ENCODE data around the gene GUK1. TPM values are rescaled to one million over a fixed set of nuclear protein-coding genes. Genes with fewer than 3 reads are reported as not detected.

The GUK1 gene
- total and polyA plus RNA-seq, 2 of the 8 experiments (the other 6 are each of a cell fraction or from before 2014, with no cell fraction given): 68.5 to 183 TPM

GRCh38 chr1:228180959-228181644 is 41.0 kb downstream of the GUK1 start:
- DNase-seq (ENCODE audit: low read depth in 1 of 2, low spot score in 2 of 2) (no peak), FAIRE-seq (no peak)
- Histone ChIP-seq H3K14ac (ENCODE audit: insufficient read length) (no peak overlapping the region), H3K27me3 (replicated peaks in 1 of 4; ENCODE audit: control insufficient read depth in 3 of 4, extremely low read depth in 1 of 4, insufficient read depth in 3 of 4, low read length in 3 of 4) (no peaks in the 10 kb centered on the region; a peak in 1 of 7 replicates), H2BK20ac (ENCODE audit: low read length) (no peak overlapping the region), H2AK5ac (ENCODE audit: low read depth, low read length) (no peak overlapping the region), H3K4me3 (ENCODE audit: extremely low read depth in 1 of 4, insufficient read depth in 2 of 4, low read depth in 3 of 4, low read length in 4 of 4) (no peak overlapping the region), H4K91ac (replicated peaks; ENCODE audit: insufficient read length, low read length) (no peak overlapping the region), H4K20me1 (replicated peaks in 1 of 2; ENCODE audit: control insufficient read depth in 1 of 2, insufficient read depth in 2 of 2, low read length in 2 of 2) (peaks cover 0 to 1% of the 10 kb centered on the region in 2 experiments), H3K4me1 (replicated peaks in 1 of 4; ENCODE audit: control insufficient read depth in 3 of 4, insufficient read depth in 4 of 4, low read length in 3 of 4) (no peaks in the 10 kb centered on the region), H3K9ac (replicated peaks in 1 of 4; ENCODE audit: extremely low read depth in 1 of 4, low read depth in 3 of 4, low read length in 3 of 4) (no peak overlapping the region; a peak in 1 of 7 replicates), H3K23ac (ENCODE audit: insufficient read length) (no peak overlapping the region), H2BK120ac (replicated peaks; ENCODE audit: low read depth, low read length) (no peak overlapping the region), H3K23me2 (ENCODE audit: low read depth, low read length) (no peaks in the 10 kb centered on the region), H3K18ac (ENCODE audit: extremely low read depth, low read length) (no peak overlapping the region), H2AFZ (ENCODE audit: low read length) (no peak overlapping the region), H3K79me1 (ENCODE audit: low read depth, low read length) (no peaks in the 10 kb centered on the region; the same call in 1 of the 2 replicates), H2BK15ac (ENCODE audit: low read length) (no peak overlapping the region), H3K4ac (replicated peaks; ENCODE audit: insufficient read length, low read depth, low read length) (no peak overlapping the region), H4K5ac (ENCODE audit: insufficient read length, low read depth, low read length) (no peak overlapping the region), H2BK12ac (ENCODE audit: low read depth, low read length) (no peak overlapping the region), H3K27ac (ENCODE audit: low read depth, low read length) (no peak overlapping the region), H3K79me2 (ENCODE audit: control insufficient read depth in 1 of 2, insufficient read depth in 2 of 2, low read length in 2 of 2) (no peaks in the 10 kb centered on the region), H4K8ac (ENCODE audit: extremely low read depth, insufficient read depth, low read length) (no peak overlapping the region), H3K4me2 (ENCODE audit: insufficient read depth in 1 of 2, low read depth in 2 of 2, low read length in 2 of 2) (no peak overlapping the region), H2BK5ac (ENCODE audit: low read depth, low read length) (no peak overlapping the region), H3K36me3 (ENCODE audit: control insufficient read depth in 2 of 4, insufficient read depth in 4 of 4, low read length in 3 of 4) (no peaks in the 10 kb centered on the region), H3K56ac (replicated peaks; ENCODE audit: insufficient read length, low read depth, low read length) (no peak overlapping the region), H3K9me3 (ENCODE audit: insufficient read depth in 2 of 2, low read depth in 1 of 2, low read length in 1 of 2) (no peaks in the 10 kb centered on the region)
- CTCF ChIA-PET (ENCODE audit: partially characterized antibody): interaction anchor here (0.6 to 3.2 kb wide), 10 partner anchors 10 to 182 kb away, joined by 3 to 14 read pairs (median 3); no protein-coding TSS in a partner anchor
- WGBS, 2 experiments (ENCODE audit: extremely low coverage in 1 of 2, insufficient coverage in 1 of 2, insufficient read length in 1 of 2, insufficient replicate concordance in 2 of 2, low coverage in 1 of 2, low lambda C conversion rate in 2 of 2, missing lambda C conversion rate in 1 of 2): 80% methylated on average over 7 of the region's 7 CpGs; no CpG with 5 or more reads in 1 of the 2 experiments
- POLR2A ChIA-PET (ENCODE audit: partially characterized antibody): interaction anchor here (1.7 kb wide), 1 partner anchor 16 kb away, joined by 6 read pairs; the partner anchor contains the start of gene IBA57
- no peak for TF ChIP-seq BRCA1 (IDR thresholded peaks at IDR 0.05; ENCODE audit: low read depth, low read length)
- TF ChIP-seq KDM4A (IDR thresholded peaks at IDR 0.05; ENCODE audit: low read depth, low read length, severe bottlenecking): no peak
- TF ChIP-seq CTBP2 (IDR thresholded peaks at IDR 0.05; ENCODE audit: borderline replicate concordance, insufficient read depth, insufficient read length, low read length): no peak
- TF ChIP-seq POLR2A (IDR thresholded peaks at IDR 0.05; ENCODE audit: control extremely low read depth in 1 of 2, low read depth in 2 of 2, low read length in 2 of 2): no peak
- no peak for TF ChIP-seq SRF (IDR thresholded peaks at IDR 0.05; ENCODE audit: low read depth, low read length)
